ENCODE results near the gene WDR70.

The WDR70 gene

DNA sequence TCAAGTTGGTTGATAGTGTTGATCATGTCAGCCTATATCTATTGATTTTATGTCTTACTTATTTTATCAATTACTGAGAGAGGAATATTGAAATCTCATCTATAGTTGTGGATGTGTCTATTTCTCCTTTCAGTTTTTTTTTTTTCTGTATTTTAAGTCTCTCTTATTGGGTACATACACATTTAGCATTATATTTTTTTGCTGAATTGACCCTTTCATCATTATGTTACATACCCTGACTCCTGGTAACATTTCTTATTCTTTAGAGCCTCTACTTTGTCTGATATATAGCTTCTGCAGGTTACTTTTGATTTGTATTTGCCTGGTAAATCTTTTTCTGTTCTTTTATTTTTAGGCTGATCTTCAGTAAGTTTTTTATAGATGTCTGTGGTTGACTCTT, 281.2 kb downstream of the WDR70 start:
- H3F3A ChIP-seq (ENCODE audit: low read depth), result no peaks in the 10 kb centered on the region
- no peaks in the 10 kb centered on the region for H3K9me2 ChIP-seq (replicated peaks; ENCODE audit: low read depth, low read length)
- H2AFZ ChIP-seq (ENCODE audit: low read length), result no peak overlapping the region
- H3K9me3 ChIP-seq (ENCODE audit: insufficient read depth, low read depth, low read length), result no peaks in the 10 kb centered on the region
- H3K4me2 ChIP-seq (ENCODE audit: low read depth, low read length, poor library complexity, severe bottlenecking), result no peak overlapping the region
- no peak overlapping the region for H3K9ac ChIP-seq (ENCODE audit: low read depth, low read length, poor library complexity, severe bottlenecking)
- no peaks in the 10 kb centered on the region for H4K20me1 ChIP-seq (ENCODE audit: insufficient read depth, low read length, poor library complexity, severe bottlenecking)
- H3K36me3 ChIP-seq (ENCODE audit: insufficient read depth, low read length), result no peaks in the 10 kb centered on the region
- no peaks in the 10 kb centered on the region for H3K4me1 ChIP-seq (ENCODE audit: insufficient read depth, low read length, poor library complexity, severe bottlenecking)
- no peak overlapping the region for H3K4me3 ChIP-seq (ENCODE audit: low read length, poor library complexity, severe bottlenecking)
- TF ChIP-seq EZH2phosphoT487 (IDR thresholded peaks at IDR 0.05; ENCODE audit: borderline replicate concordance), result no peak
- no peaks in the 10 kb centered on the region for H3K79me2 ChIP-seq (ENCODE audit: insufficient read depth, low read length)
- no peaks in the 10 kb centered on the region for H3K27me3 ChIP-seq (ENCODE audit: insufficient read depth, low read length, poor library complexity, severe bottlenecking)

DNA sequence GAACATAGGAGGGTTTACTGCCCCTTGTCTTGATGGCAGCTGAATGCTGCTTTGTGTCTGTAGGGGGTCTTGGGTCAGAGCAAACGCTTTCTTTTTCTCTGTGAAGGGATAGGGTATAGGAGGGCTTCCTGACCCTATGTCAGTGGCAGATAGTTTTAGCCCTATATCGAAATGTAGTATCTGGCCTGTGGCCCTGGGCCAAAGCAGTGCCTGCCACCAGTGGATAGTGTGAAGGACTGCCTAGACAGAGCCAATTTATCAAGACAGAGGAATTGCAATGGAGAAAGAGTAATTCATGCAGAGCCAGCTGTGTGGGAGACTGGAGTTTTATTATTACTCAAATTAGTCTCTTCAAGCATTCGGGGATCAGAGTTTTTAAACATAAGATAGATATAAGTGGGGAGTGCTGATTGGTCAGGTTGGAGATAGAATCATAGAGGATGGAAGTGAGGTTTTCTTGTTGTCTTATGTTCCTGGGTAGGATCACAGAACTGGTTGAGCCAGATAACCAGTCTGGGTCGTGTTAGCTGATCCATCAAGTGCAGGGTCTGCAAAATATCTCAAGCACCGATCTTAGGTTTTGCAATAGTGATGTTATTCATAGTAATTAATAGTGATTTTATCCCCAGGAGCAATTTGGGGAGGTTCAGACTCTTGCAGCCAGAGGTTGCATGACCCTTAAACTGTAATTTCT, 282.3 kb downstream of the WDR70 start:
- TF ChIP-seq EZH2phosphoT487 (IDR thresholded peaks at IDR 0.05; ENCODE audit: borderline replicate concordance), result no peak
- TF ChIP-seq, protein P1, sequence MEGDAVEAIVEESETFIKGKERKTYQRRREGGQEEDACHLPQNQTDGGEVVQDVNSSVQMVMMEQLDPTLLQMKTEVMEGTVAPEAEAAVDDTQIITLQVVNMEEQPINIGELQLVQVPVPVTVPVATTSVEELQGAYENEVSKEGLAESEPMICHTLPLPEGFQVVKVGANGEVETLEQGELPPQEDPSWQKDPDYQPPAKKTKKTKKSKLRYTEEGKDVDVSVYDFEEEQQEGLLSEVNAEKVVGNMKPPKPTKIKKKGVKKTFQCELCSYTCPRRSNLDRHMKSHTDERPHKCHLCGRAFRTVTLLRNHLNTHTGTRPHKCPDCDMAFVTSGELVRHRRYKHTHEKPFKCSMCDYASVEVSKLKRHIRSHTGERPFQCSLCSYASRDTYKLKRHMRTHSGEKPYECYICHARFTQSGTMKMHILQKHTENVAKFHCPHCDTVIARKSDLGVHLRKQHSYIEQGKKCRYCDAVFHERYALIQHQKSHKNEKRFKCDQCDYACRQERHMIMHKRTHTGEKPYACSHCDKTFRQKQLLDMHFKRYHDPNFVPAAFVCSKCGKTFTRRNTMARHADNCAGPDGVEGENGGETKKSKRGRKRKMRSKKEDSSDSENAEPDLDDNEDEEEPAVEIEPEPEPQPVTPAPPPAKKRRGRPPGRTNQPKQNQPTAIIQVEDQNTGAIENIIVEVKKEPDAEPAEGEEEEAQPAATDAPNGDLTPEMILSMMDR (conservative IDR thresholded peaks at IDR 0.05; ENCODE audit: low read length), result no peak
- no peak overlapping the region for H3K4me2 ChIP-seq (ENCODE audit: low read depth, low read length, poor library complexity, severe bottlenecking)
- H2AFZ ChIP-seq (ENCODE audit: low read length), result no peak overlapping the region
- H3K79me2 ChIP-seq (ENCODE audit: insufficient read depth, low read length), result no peaks in the 10 kb centered on the region
- H3K9me2 ChIP-seq (replicated peaks; ENCODE audit: low read depth, low read length), result no peaks in the 10 kb centered on the region
- H3K9me3 ChIP-seq (ENCODE audit: insufficient read depth, low read depth, low read length), result no peaks in the 10 kb centered on the region
- no peaks in the 10 kb centered on the region for H3F3A ChIP-seq (ENCODE audit: low read depth)
- H3K36me3 ChIP-seq (ENCODE audit: insufficient read depth, low read length), result no peaks in the 10 kb centered on the region
- H3K9ac ChIP-seq (ENCODE audit: low read depth, low read length, poor library complexity, severe bottlenecking), result no peak overlapping the region
- no peak overlapping the region for H3K4me3 ChIP-seq (ENCODE audit: low read length, poor library complexity, severe bottlenecking)
- H3K4me1 ChIP-seq (ENCODE audit: insufficient read depth, low read length, poor library complexity, severe bottlenecking), result no peaks in the 10 kb centered on the region
- H4K20me1 ChIP-seq (ENCODE audit: insufficient read depth, low read length, poor library complexity, severe bottlenecking), result no peaks in the 10 kb centered on the region
- no peaks in the 10 kb centered on the region for H3K27me3 ChIP-seq (ENCODE audit: insufficient read depth, low read length, poor library complexity, severe bottlenecking)

DNA sequence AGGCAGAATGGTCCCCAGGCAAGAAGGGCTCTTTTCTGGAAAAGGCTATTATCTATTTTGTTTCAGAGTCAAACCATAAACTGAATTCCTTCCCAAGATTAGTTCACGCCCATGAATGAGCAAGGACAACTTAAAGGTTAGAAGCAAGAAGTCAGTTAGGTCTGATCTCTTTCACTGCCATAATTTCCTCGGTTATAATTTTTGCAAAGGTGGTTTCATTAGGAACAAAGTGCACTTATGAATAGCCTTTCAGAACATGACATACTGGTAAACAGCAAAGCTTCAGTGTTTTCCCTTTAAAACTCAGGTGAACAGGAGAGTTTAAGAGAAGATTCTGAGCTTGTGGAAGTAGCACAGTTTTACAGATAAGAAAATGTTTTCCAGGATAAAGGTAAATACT, 282.8 kb downstream of the WDR70 start:
- Histone ChIP-seq H3K4me1 (ENCODE audit: insufficient read depth, low read length, poor library complexity, severe bottlenecking) (no peaks in the 10 kb centered on the region), H2AFZ (ENCODE audit: low read length) (no peak overlapping the region), H3K36me3 (ENCODE audit: insufficient read depth, low read length) (no peaks in the 10 kb centered on the region), H3K79me2 (ENCODE audit: insufficient read depth, low read length) (no peaks in the 10 kb centered on the region), H3K27me3 (ENCODE audit: insufficient read depth, low read length, poor library complexity, severe bottlenecking) (no peaks in the 10 kb centered on the region), H3K4me2 (ENCODE audit: low read depth, low read length, poor library complexity, severe bottlenecking) (no peak overlapping the region), H3F3A (ENCODE audit: low read depth) (no peaks in the 10 kb centered on the region), H3K9ac (ENCODE audit: low read depth, low read length, poor library complexity, severe bottlenecking) (no peak overlapping the region), H3K9me3 (ENCODE audit: insufficient read depth, low read depth, low read length) (no peaks in the 10 kb centered on the region), H3K9me2 (replicated peaks; ENCODE audit: low read depth, low read length) (no peaks in the 10 kb centered on the region), H4K20me1 (ENCODE audit: insufficient read depth, low read length, poor library complexity, severe bottlenecking) (no peaks in the 10 kb centered on the region), H3K4me3 (ENCODE audit: low read length, poor library complexity, severe bottlenecking) (no peak overlapping the region)
- no peak for TF ChIP-seq EZH2phosphoT487 (IDR thresholded peaks at IDR 0.05; ENCODE audit: borderline replicate concordance)
- TF ChIP-seq, protein P1 (conservative IDR thresholded peaks at IDR 0.05; ENCODE audit: low read length), result no peak

DNA sequence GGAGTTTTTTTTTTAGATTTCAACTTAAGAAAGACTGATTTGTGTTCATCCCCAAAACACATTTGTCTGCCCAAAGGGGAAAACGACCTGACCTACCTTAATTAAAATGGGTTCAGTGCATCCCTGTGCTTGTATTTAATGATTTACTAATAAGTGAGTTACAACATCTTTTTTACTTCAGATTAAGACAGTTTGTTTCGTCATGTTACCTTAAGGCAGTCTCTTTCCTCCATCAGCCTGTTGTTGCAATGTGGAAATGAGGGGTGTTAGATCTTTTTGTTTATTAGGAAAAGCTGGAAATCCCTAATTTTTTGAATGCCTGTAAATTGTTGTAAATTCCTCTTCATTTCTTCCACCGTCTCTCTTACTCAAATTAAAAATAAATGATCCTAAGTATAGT, 283.2 kb downstream of the WDR70 start:
- H3K79me2 ChIP-seq (ENCODE audit: insufficient read depth, low read length), result no peaks in the 10 kb centered on the region

More for the DNA sequence above, 283.2 kb downstream of the WDR70 start:
- Histone ChIP-seq H3K4me1 (ENCODE audit: insufficient read depth, low read length, poor library complexity, severe bottlenecking) (no peaks in the 10 kb centered on the region), H3K4me2 (ENCODE audit: low read depth, low read length, poor library complexity, severe bottlenecking) (no peak overlapping the region), H3K9me3 (ENCODE audit: insufficient read depth, low read depth, low read length) (no peaks in the 10 kb centered on the region), H3K27me3 (ENCODE audit: insufficient read depth, low read length, poor library complexity, severe bottlenecking) (no peaks in the 10 kb centered on the region), H3K9me2 (replicated peaks; ENCODE audit: low read depth, low read length) (no peaks in the 10 kb centered on the region), H2AFZ (ENCODE audit: low read length) (no peak overlapping the region), H3K36me3 (ENCODE audit: insufficient read depth, low read length) (no peaks in the 10 kb centered on the region), H3K4me3 (ENCODE audit: low read length, poor library complexity, severe bottlenecking) (no peak overlapping the region), H3F3A (ENCODE audit: low read depth) (no peaks in the 10 kb centered on the region), H3K9ac (ENCODE audit: low read depth, low read length, poor library complexity, severe bottlenecking) (no peak overlapping the region), H4K20me1 (ENCODE audit: insufficient read depth, low read length, poor library complexity, severe bottlenecking) (no peaks in the 10 kb centered on the region)
- TF ChIP-seq, protein P1 (conservative IDR thresholded peaks at IDR 0.05; ENCODE audit: low read length), result no peak

Measured in Loucy (cell line).